ENCODE results near the gene PACRG. TPM values are rescaled to one million over a fixed set of nuclear protein-coding genes. Genes with fewer than 3 reads are reported as not detected.

Gene PACRG
- total and polyA plus RNA-seq, 2 of the 8 experiments (the other 6 are each of a cell fraction or from before 2014, with no cell fraction given), result 0.44 to 0.54 TPM

DNA sequence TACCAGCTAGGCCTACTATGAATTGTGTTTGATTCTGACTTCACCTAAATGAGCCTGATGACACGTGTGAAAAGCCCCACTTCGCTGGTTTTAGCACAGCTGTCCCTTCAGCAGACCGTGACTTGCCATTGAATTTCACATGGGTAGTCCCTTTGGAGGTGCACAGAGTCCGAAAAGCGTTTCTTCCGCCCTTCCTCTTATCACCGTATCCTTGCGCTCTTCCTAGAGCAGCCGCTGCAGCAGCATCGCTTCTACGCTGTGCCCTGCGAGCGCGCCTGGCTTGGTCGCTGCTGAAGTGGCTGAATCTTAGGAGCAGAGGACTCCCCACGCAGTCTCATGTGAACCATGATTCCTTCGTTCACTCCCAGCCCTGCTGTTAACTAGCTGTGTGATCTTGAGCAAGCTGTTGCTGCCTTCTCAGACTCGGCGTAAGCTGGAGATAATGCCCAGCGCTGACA is 127.0 kb downstream of the PACRG start:
- ChIA-PET CTCF (ENCODE audit: partially characterized antibody) (interaction anchor here (1.1 to 1.3 kb wide), 4 partner anchors 8 to 411 kb away, joined by 3 to 8 read pairs (median 4); no protein-coding TSS in a partner anchor), POLR2A (ENCODE audit: partially characterized antibody) (no interaction called here)
- no peak overlapping the region; a peak in 1 of 7 replicates for H3K9ac ChIP-seq (replicated peaks in 1 of 4; ENCODE audit: extremely low read depth in 1 of 4, low read depth in 3 of 4, low read length in 3 of 4)
- no peaks in the 10 kb centered on the region for H3K27me3 ChIP-seq (replicated peaks in 1 of 4; ENCODE audit: control insufficient read depth in 3 of 4, extremely low read depth in 1 of 4, insufficient read depth in 3 of 4, low read length in 3 of 4)
- H3K36me3 ChIP-seq (ENCODE audit: control insufficient read depth in 2 of 4, insufficient read depth in 4 of 4, low read length in 3 of 4), result no peaks in the 10 kb centered on the region
- peak overlapping the region; percentile 99 for H2AFZ ChIP-seq (ENCODE audit: low read length)
- H2BK5ac ChIP-seq (ENCODE audit: low read depth, low read length), result peak overlapping the region; percentile 50; the same call in 1 of the 2 replicates
- no peaks in the 10 kb centered on the region for H3K23me2 ChIP-seq (ENCODE audit: low read depth, low read length)
- no peak overlapping the region for H3K4me3 ChIP-seq (ENCODE audit: extremely low read depth in 1 of 4, insufficient read depth in 2 of 4, low read depth in 3 of 4, low read length in 4 of 4)
- 0 out of 2 replicates have a peak overlapping the region, but pooled peaks have one; percentile 14 for H3K27ac ChIP-seq (ENCODE audit: low read depth, low read length)
- no peaks in the 10 kb centered on the region for H4K20me1 ChIP-seq (replicated peaks in 1 of 2; ENCODE audit: control insufficient read depth in 1 of 2, insufficient read depth in 2 of 2, low read length in 2 of 2)
- no peak overlapping the region for H3K23ac ChIP-seq (ENCODE audit: insufficient read length)
- H3K79me1 ChIP-seq (ENCODE audit: low read depth, low read length), result no peaks in the 10 kb centered on the region
- H3K79me2 ChIP-seq (ENCODE audit: control insufficient read depth in 1 of 2, insufficient read depth in 2 of 2, low read length in 2 of 2), result no peaks in the 10 kb centered on the region
- no peak overlapping the region for H4K5ac ChIP-seq (ENCODE audit: insufficient read length, low read depth, low read length)
- H2BK120ac ChIP-seq (replicated peaks; ENCODE audit: low read depth, low read length), result peak overlapping the region; percentile 18
- peaks cover 2 to 8% (median 6%) of the 10 kb centered on the region in 4 experiments; a peak in 5 of 7 replicates for H3K4me1 ChIP-seq (replicated peaks in 1 of 4; ENCODE audit: control insufficient read depth in 3 of 4, insufficient read depth in 4 of 4, low read length in 3 of 4)
- H3K56ac ChIP-seq (replicated peaks; ENCODE audit: insufficient read length, low read depth, low read length), result no peak overlapping the region
- WGBS, 2 experiments (ENCODE audit: extremely low coverage in 1 of 2, insufficient coverage in 1 of 2, insufficient read length in 1 of 2, insufficient replicate concordance in 2 of 2, low coverage in 1 of 2, low lambda C conversion rate in 2 of 2, missing lambda C conversion rate in 1 of 2), result 94% methylated on average over 20 of the region's 20 CpGs; no CpG with 5 or more reads in 1 of the 2 experiments
- H4K91ac ChIP-seq (replicated peaks; ENCODE audit: insufficient read length, low read length), result peak overlapping the region; percentile 0
- H2BK15ac ChIP-seq (ENCODE audit: low read length), result peak overlapping the region; percentile 93; the same call in 1 of the 2 replicates
- FAIRE-seq (no peak), DNase-seq (ENCODE audit: low read depth in 1 of 2, low spot score in 2 of 2) (no peak)
- no peak overlapping the region for H4K8ac ChIP-seq (ENCODE audit: extremely low read depth, insufficient read depth, low read length)
- peak overlapping the region; percentile 94; the same call in 1 of the 2 replicates for H2BK20ac ChIP-seq (ENCODE audit: low read length)
- no peaks in the 10 kb centered on the region; a peak in 1 of 4 replicates for H3K9me3 ChIP-seq (ENCODE audit: insufficient read depth in 2 of 2, low read depth in 1 of 2, low read length in 1 of 2)
- no peak overlapping the region for H3K14ac ChIP-seq (ENCODE audit: insufficient read length)
- peak overlapping the region; percentile 91 for H3K18ac ChIP-seq (ENCODE audit: extremely low read depth, low read length)
- H3K4me2 ChIP-seq (ENCODE audit: insufficient read depth in 1 of 2, low read depth in 2 of 2, low read length in 2 of 2), result no peak overlapping the region
- H3K4ac ChIP-seq (replicated peaks; ENCODE audit: insufficient read length, low read depth, low read length), result peak overlapping the region; percentile 81
- peak overlapping the region; percentile 60; the same call in 1 of the 2 replicates for H2AK5ac ChIP-seq (ENCODE audit: low read depth, low read length)
- peak overlapping the region; percentile 77; the same call in 1 of the 2 replicates for H2BK12ac ChIP-seq (ENCODE audit: low read depth, low read length)
- TF ChIP-seq BCL11A (IDR thresholded peaks at IDR 0.05; ENCODE audit: low read depth in 2 of 2, low read length in 2 of 2), result no peak
- no peak for TF ChIP-seq NANOG (IDR thresholded peaks at IDR 0.05; ENCODE audit: insufficient read depth, low read depth, low read length, poor library complexity, severe bottlenecking)
- TF ChIP-seq TEAD4 (IDR thresholded peaks at IDR 0.05; ENCODE audit: low read depth, low read length), result no peak
- no peak for TF ChIP-seq HDAC2 (IDR thresholded peaks at IDR 0.05; ENCODE audit: borderline replicate concordance in 1 of 2, low read depth in 2 of 2, low read length in 2 of 2)
- TF ChIP-seq, protein P1, sequence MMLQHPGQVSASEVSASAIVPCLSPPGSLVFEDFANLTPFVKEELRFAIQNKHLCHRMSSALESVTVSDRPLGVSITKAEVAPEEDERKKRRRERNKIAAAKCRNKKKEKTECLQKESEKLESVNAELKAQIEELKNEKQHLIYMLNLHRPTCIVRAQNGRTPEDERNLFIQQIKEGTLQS (IDR thresholded peaks at IDR 0.05; ENCODE audit: insufficient read depth, low read depth, low read length), result no peak
- no peak for TF ChIP-seq TCF12 (IDR thresholded peaks at IDR 0.05; ENCODE audit: low read depth, low read length)
- TF ChIP-seq HDAC6 (IDR thresholded peaks at IDR 0.05; ENCODE audit: low read depth, low read length), result no peak
- no peak for TF ChIP-seq CTBP2 (IDR thresholded peaks at IDR 0.05; ENCODE audit: borderline replicate concordance, insufficient read depth, insufficient read length, low read length)
- no peak for TF ChIP-seq RNF2 (IDR thresholded peaks at IDR 0.05; ENCODE audit: borderline replicate concordance, low read depth, low read length, missing control alignments, poor library complexity, severe bottlenecking)
- TF ChIP-seq BRCA1 (IDR thresholded peaks at IDR 0.05; ENCODE audit: low read depth, low read length), result no peak
- TF ChIP-seq ASH2L (IDR thresholded peaks at IDR 0.05; ENCODE audit: low read length), result no peak
- no peak for TF ChIP-seq JUN (IDR thresholded peaks at IDR 0.05; ENCODE audit: low read depth, low read length)
